Uterus (tissue), 4 donors: Measurements from ENCODE around the gene TXLNG. TPM values are rescaled to one million over a fixed set of nuclear protein-coding genes. Genes with fewer than 3 reads are reported as not detected.
A peak's percentile ranks its signal among the peaks of the same experiment; 100 is the strongest.

Experiments
- DNase-seq, 2 donors: peaks; one replicate each; pipeline ENCODE4 v3.0.0-alpha.2; 2019 to 2020
- H3K27ac ChIP-seq, 2 donors: fragments of 200-600 bp; sonication (generic); 1 replicate in 1 of 2; 2 replicates in 1 of 2; pipeline ENCODE4 v1.5.1; 2016 to 2018
- H3K27me3 ChIP-seq, 2 donors: fragments of 200-600 bp; sonication (generic); one replicate each; pipeline ENCODE4 v1.5.1; 2018 to 2019; ENCODE audit warnings: control low read depth in 1 of 2
- H3K36me3 ChIP-seq, 2 donors: fragments of 200-600 bp; sonication (generic); one replicate each; pipeline ENCODE4 v1.5.1; 2019; ENCODE audit warnings: control low read depth in 1 of 2
- H3K4me1 ChIP-seq, 2 donors: fragments of 200-600 bp; sonication (generic); one replicate each; pipeline ENCODE4 v1.5.1; 2018 to 2019; ENCODE audit warnings: control low read depth in 1 of 2
- H3K4me3 ChIP-seq, 2 donors: fragments of 200-600 bp; sonication (generic); 1 replicate in 1 of 2; 2 replicates in 1 of 2; pipeline ENCODE4 v1.5.1; 2018 to 2019; ENCODE audit warnings: mild to moderate bottlenecking in 1 of 2
- H3K9me3 ChIP-seq, 2 donors: fragments of 200-600 bp; sonication (generic); one replicate each; pipeline ENCODE4 v1.5.1; 2019; ENCODE audit warnings: control low read depth in 1 of 2
- CTCF ChIP-seq, 4 experiments: fragments of 200-600 bp in 2 of 4; fragments of 450-650 bp in 2 of 4; sonication (generic) in 2 of 4; IDR thresholded peaks; one replicate each; pipeline ENCODE4 v1.5.1; 2016 to 2019; ENCODE audit warnings: antibody characterized with exemption in 4 of 4, mild to moderate bottlenecking in 2 of 4, moderate library complexity in 1 of 4
- POLR2A ChIP-seq, 2 donors: fragments of 450-650 bp; IDR thresholded peaks; one replicate each; pipeline ENCODE4 v1.6.1; 2016; ENCODE audit warnings: antibody characterized with exemption in 2 of 2, mild to moderate bottlenecking in 1 of 2, moderate library complexity in 1 of 2
- intact Hi-C: fragments of 100-400 bp; cut with DNase I; formaldehyde crosslinking; loops from one replicate; pipeline ENCODE4 v1.15.1; 2023; ENCODE audit warnings: low total_unique reads
- total RNA-seq, 4 donors: library from RNA; depleted of rRNA in 3 of 4; stranded (reverse); fragments of >200 nt in 3 of 4; gene quantifications; one replicate each; pipeline versions ENCODE4 v1.1.0 to v1.2.4, GENCODE V29; 2014 to 2023
- donor health status: DM: yes; HTN: yes; CAD: no.

Gene TXLNG
- total RNA-seq, 4 donors from 2014 or later = 11.8 to 18.9 (median 13.1) TPM

- H3K27ac ChIP-seq = peak overlapping the region; percentile 39 to 53
- TF ChIP-seq POLR2A (IDR thresholded peaks at IDR 0.05) = no peak
- TF ChIP-seq CTCF (IDR thresholded peaks at IDR 0.05) = no peak
- DNase-seq = peak; percentile 25 to 36
- intact Hi-C loops = no loop called here
- H3K9me3 ChIP-seq = no peaks in the 10 kb centered on the region
- H3K36me3 ChIP-seq = no peaks in the 10 kb centered on the region
- H3K27me3 ChIP-seq = no peaks in the 10 kb centered on the region
- no peaks in the 10 kb centered on the region for H3K4me1 ChIP-seq
- peak overlapping the region; percentile 41 to 51 for H3K4me3 ChIP-seq
Measured at GRCh38 chrX:16785247-16786138, 773 bp upstream of the TXLNG start.

GRCh38 chrX:16786791-16787735 lies 797 bp downstream of the TXLNG start:
- intact Hi-C loops = no loop called here

GRCh38 chrX:16788477-16788876 lies 2.2 kb downstream of the TXLNG start:
- no peaks in the 10 kb centered on the region for H3K4me1 ChIP-seq
- H3K36me3 ChIP-seq = no peaks in the 10 kb centered on the region
- intact Hi-C loops = no loop called here
- no peak overlapping the region for H3K4me3 ChIP-seq
- H3K27me3 ChIP-seq = no peaks in the 10 kb centered on the region
- TF ChIP-seq POLR2A (IDR thresholded peaks at IDR 0.05) (no peak), CTCF (IDR thresholded peaks at IDR 0.05) (no peak)
- no peak overlapping the region for H3K27ac ChIP-seq
- peak in 1 of 2 donors; percentile 41 for DNase-seq
- H3K9me3 ChIP-seq = no peaks in the 10 kb centered on the region

More at GRCh38 chrX:16786791-16787735, 797 bp downstream of the TXLNG start:
- Histone ChIP-seq H3K9me3 (no peaks in the 10 kb centered on the region), H3K36me3 (no peaks in the 10 kb centered on the region), H3K27me3 (no peaks in the 10 kb centered on the region), H3K4me3 (peak overlapping the region; percentile 63 to 93), H3K4me1 (no peaks in the 10 kb centered on the region), H3K27ac (peak overlapping the region; percentile 84 to 94)
- peak; percentile 27 to 38 for DNase-seq
- TF ChIP-seq POLR2A (IDR thresholded peaks at IDR 0.05) = no peak
- TF ChIP-seq CTCF (IDR thresholded peaks at IDR 0.05) = no peak

- Histone ChIP-seq H3K36me3 (no peaks in the 10 kb centered on the region), H3K9me3 (no peaks in the 10 kb centered on the region), H3K27me3 (no peaks in the 10 kb centered on the region), H3K27ac (no peak overlapping the region), H3K4me1 (no peaks in the 10 kb centered on the region), H3K4me3 (no peak overlapping the region)
- no peak for DNase-seq
- intact Hi-C loops = no loop called here
- TF ChIP-seq CTCF (IDR thresholded peaks at IDR 0.05) = no peak
- no peak for TF ChIP-seq POLR2A (IDR thresholded peaks at IDR 0.05)
Measured at GRCh38 chrX:16796298-16796697, 10.0 kb downstream of the TXLNG start.
